GM18861 (cell line): ENCODE measurements around the gene GM2A.
"Not testable (repeated sequence)": the region's sequence is repeated elsewhere in the genome, so short reads cannot be mapped to it uniquely, and the experiment has no call there.

Experiments used
- ATAC-seq: cut with Tn5 transposase; IDR thresholded peaks from one replicate; pipeline ENCODE4 v1.9.1; 2021; ENCODE audit not compliant: unreplicated experiment

The GM2A gene

GRCh38 chr5:151284392-151284967, 31.5 kb downstream of the GM2A start:
- no peak for ATAC-seq

GRCh38 chr5:151285683-151286082, 32.7 kb downstream of the GM2A start:
- no peak for ATAC-seq

GRCh38 chr5:151286246-151286645, 33.3 kb downstream of the GM2A start:
- ATAC-seq: no peak

- ATAC-seq: peak; percentile 66
Measured at GRCh38 chr5:151288180-151288579, 35.2 kb downstream of the GM2A start.

- ATAC-seq: no peak
Measured at GRCh38 chr5:151293624-151294023, 40.6 kb downstream of the GM2A start.

GRCh38 chr5:151295138-151295537, 42.2 kb downstream of the GM2A start:
- no peak for ATAC-seq

GRCh38 chr5:151295791-151296477, 42.9 kb downstream of the GM2A start:
- no peak for ATAC-seq

- ATAC-seq: no peak
Measured at GRCh38 chr5:151296478-151296830, 43.5 kb downstream of the GM2A start.

- ATAC-seq: no peak
Measured at GRCh38 chr5:151296974-151297373, 44.0 kb downstream of the GM2A start.

- ATAC-seq: no peak
Measured at GRCh38 chr5:151298063-151298855, 45.3 kb downstream of the GM2A start.

GRCh38 chr5:151303666-151304065, 50.7 kb downstream of the GM2A start, which contains the start of gene SLC36A3:
SLC36A3 (minus strand) TSS chr5:151303766; CDS start chr5:151303354, 412 bp downstream.
- ATAC-seq: no peak

- ATAC-seq: not testable (repeated sequence)
Measured at GRCh38 chr5:151309266-151309665, 56.3 kb downstream of the GM2A start.

GRCh38 chr5:151309821-151310220, 56.8 kb downstream of the GM2A start:
- ATAC-seq: not testable (repeated sequence)

GRCh38 chr5:151310932-151311331, 57.9 kb downstream of the GM2A start:
- ATAC-seq: no peak

GRCh38 chr5:151312756-151313324, 59.9 kb downstream of the GM2A start:
- ATAC-seq: no peak

- no peak for ATAC-seq
Measured at GRCh38 chr5:151313357-151313756, 60.4 kb downstream of the GM2A start.

GRCh38 chr5:151315998-151316597, 63.1 kb downstream of the GM2A start:
- peak; percentile 66 for ATAC-seq

GRCh38 chr5:151317871-151318270, 64.9 kb downstream of the GM2A start:
- no peak for ATAC-seq

GRCh38 chr5:151318850-151319732, 66.1 kb downstream of the GM2A start:
- ATAC-seq: peak; percentile 87
